ENCODE measurements around the gene LRP5.

LRP5 gene

DNA sequence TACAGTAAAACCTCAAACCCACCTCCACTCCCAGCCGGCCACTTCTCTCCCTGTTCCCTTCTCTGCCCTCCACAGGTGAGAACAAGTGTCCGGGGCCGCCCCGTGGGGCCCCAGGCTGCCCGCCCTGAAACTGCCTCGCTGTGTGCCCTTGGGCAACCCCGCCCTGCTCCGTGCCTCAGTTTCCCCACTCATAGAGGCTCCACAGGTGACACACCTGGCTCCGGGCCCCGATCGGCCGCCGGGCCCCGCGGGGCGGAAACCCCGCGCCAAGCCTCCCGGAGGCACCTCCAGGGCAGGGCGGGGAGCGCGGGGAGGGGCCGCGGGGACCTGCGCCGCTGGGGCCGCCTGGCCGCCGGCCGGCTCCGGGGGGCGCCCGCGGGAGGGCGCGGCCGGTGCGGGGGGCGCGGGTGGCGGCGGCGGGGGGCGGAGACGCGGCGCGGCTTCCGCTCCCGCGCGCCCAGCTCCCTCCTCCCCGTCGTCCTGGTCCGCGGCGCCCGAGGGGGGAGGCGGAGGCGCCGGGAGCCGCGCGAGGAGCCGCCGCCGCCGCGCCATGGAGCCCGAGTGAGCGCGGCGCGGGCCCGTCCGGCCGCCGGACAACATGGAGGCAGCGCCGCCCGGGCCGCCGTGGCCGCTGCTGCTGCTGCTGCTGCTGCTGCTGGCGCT, at the start of gene LRP5:
Gene LRP5, plus strand, starts transcription at position 475 of the 663 bp plus-strand sequence. Its CDS starts 124 bp downstream, at position 599.
- DNase-seq (ENCODE audit: low read depth), result peak; percentile 64
- TF ChIP-seq, protein P1, sequence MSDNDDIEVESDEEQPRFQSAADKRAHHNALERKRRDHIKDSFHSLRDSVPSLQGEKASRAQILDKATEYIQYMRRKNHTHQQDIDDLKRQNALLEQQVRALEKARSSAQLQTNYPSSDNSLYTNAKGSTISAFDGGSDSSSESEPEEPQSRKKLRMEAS (IDR thresholded peaks at IDR 0.05; ENCODE audit: low read depth, low read length), result no peak
- TF ChIP-seq POLR2A (IDR thresholded peaks at IDR 0.05; ENCODE audit: extremely low read depth, insufficient read length), result peak; percentile 45
- TF ChIP-seq MYC (IDR thresholded peaks at IDR 0.05; ENCODE audit: low read depth, low read length), result peak; percentile 15; the same call in 1 of the 2 replicates
- peak within 1 kb of the TSS; percentile 76 for H3K4me3 ChIP-seq (ENCODE audit: low read depth, low read length)

- H3K4me3 ChIP-seq (ENCODE audit: low read depth, low read length), result no peak overlapping the region
- no peak for TF ChIP-seq POLR2A (IDR thresholded peaks at IDR 0.05; ENCODE audit: extremely low read depth, insufficient read length)
- TF ChIP-seq MYC (IDR thresholded peaks at IDR 0.05; ENCODE audit: low read depth, low read length), result no peak
- TF ChIP-seq, protein P2, sequence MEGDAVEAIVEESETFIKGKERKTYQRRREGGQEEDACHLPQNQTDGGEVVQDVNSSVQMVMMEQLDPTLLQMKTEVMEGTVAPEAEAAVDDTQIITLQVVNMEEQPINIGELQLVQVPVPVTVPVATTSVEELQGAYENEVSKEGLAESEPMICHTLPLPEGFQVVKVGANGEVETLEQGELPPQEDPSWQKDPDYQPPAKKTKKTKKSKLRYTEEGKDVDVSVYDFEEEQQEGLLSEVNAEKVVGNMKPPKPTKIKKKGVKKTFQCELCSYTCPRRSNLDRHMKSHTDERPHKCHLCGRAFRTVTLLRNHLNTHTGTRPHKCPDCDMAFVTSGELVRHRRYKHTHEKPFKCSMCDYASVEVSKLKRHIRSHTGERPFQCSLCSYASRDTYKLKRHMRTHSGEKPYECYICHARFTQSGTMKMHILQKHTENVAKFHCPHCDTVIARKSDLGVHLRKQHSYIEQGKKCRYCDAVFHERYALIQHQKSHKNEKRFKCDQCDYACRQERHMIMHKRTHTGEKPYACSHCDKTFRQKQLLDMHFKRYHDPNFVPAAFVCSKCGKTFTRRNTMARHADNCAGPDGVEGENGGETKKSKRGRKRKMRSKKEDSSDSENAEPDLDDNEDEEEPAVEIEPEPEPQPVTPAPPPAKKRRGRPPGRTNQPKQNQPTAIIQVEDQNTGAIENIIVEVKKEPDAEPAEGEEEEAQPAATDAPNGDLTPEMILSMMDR (IDR thresholded peaks at IDR 0.05; ENCODE audit: low read depth, low read length), result no peak
- TF ChIP-seq, protein P1 (IDR thresholded peaks at IDR 0.05; ENCODE audit: low read depth, low read length), result no peak
- DNase-seq (ENCODE audit: low read depth), result no peak
Measured at GRCh38 chr11:68263444-68264035, 48.9 kb upstream of the LRP5 start.

DNA sequence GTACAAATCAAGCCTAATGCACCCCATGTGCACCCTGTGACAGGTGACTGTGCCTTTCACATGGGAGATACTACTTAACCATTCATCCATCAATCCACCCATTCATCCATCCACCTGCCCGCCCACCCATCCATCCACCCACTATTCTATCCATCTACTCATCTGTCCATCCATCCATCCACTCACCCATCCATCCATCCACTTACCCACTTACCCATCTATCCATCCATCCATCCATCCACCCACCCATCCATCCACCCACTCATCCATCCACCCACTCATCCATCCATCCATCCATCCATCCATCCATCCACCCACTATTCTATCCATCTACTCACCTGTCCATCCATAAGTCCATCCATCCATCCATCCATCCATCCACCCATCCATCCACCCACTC, 48.1 kb upstream of the LRP5 start:
- no peak for TF ChIP-seq MYC (IDR thresholded peaks at IDR 0.05; ENCODE audit: low read depth, low read length)
- TF ChIP-seq POLR2A (IDR thresholded peaks at IDR 0.05; ENCODE audit: extremely low read depth, insufficient read length), result no peak
- TF ChIP-seq, protein P2 (IDR thresholded peaks at IDR 0.05; ENCODE audit: low read depth, low read length), result no peak
- TF ChIP-seq, protein P1 (IDR thresholded peaks at IDR 0.05; ENCODE audit: low read depth, low read length), result no peak
- DNase-seq (ENCODE audit: low read depth), result no peak
- no peak overlapping the region for H3K4me3 ChIP-seq (ENCODE audit: low read depth, low read length)

DNA sequence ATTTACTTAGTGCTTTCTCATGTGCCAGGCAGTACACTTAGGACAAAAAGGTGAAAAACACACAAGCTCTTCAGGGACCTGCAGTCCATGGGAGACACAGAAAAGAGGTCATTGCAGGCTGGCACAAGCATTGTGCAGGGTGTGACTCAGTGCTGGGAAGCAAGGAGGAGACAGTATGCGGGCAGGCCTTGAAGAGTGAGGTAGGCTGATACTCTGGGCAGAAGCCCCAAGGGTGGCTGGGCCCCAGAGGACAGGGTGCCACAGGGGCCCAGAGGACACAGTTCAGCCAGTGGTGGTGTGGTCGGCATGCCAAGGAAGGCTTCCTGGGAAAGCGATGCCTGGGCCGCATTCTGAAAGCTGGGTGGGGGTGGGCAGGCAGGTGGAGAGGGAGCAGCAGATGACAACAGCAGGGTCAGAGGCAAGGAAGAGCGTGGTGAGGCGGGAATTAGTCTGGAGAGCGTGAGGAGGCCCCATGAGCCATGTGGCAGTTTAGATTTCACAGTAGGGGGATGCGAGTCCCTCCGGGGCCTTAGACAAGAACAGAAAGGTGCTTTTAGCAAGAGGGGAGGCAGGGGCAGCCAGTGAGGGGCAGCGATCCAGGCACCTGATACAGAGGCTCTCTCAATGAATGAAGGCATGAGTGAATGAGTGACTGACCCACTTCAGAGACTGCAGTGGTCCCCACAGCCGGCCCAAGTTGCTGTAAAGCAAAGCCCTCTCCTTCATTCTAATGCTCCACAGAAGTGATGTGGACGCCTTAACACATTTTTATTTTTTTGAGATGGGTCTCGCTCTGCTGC, 47.5 kb upstream of the LRP5 start:
- DNase-seq (ENCODE audit: low read depth), result no peak
- no peak overlapping the region for H3K4me3 ChIP-seq (ENCODE audit: low read depth, low read length)
- TF ChIP-seq, protein P1 (IDR thresholded peaks at IDR 0.05; ENCODE audit: low read depth, low read length), result no peak
- no peak for TF ChIP-seq POLR2A (IDR thresholded peaks at IDR 0.05; ENCODE audit: extremely low read depth, insufficient read length)
- no peak for TF ChIP-seq MYC (IDR thresholded peaks at IDR 0.05; ENCODE audit: low read depth, low read length)
- TF ChIP-seq, protein P2 (IDR thresholded peaks at IDR 0.05; ENCODE audit: low read depth, low read length), result no peak

GRCh38 chr11:68266121-68266891, 46.1 kb upstream of the LRP5 start:
- no peak for DNase-seq (ENCODE audit: low read depth)
- TF ChIP-seq, protein P1 (IDR thresholded peaks at IDR 0.05; ENCODE audit: low read depth, low read length), result no peak
- TF ChIP-seq POLR2A (IDR thresholded peaks at IDR 0.05; ENCODE audit: extremely low read depth, insufficient read length), result no peak
- no peak overlapping the region for H3K4me3 ChIP-seq (ENCODE audit: low read depth, low read length)
